Left renal pelvis (tissue), 4 donors: ENCODE data around the gene CRTC1. TPM values are rescaled to one million over a fixed set of nuclear protein-coding genes. Genes with fewer than 3 reads are reported as not detected.

Experiments
- DNase-seq, 4 donors: peaks; one replicate each; pipeline ENCODE4 v3.0.0-alpha.2; 2013; ENCODE audit warnings: low read depth in 4 of 4, low spot score in 3 of 4
- polyA plus RNA-seq, 4 donors: library from polyadenylated mRNA; unstranded; fragments of 120-200 nt; gene quantifications; one replicate each; pipeline ENCODE4 v1.2.1, GENCODE V29; 2013; ENCODE audit not compliant: insufficient read length in 4 of 4

The CRTC1 gene
- polyA plus RNA-seq, 4 donors = 15.8 to 29.6 (median 17.5) TPM

- no peak for DNase-seq
Measured at GRCh38 chr19:18828786-18829185, 145.3 kb downstream of the CRTC1 start.

- DNase-seq = no peak
Measured at GRCh38 chr19:18830488-18830887, 147.0 kb downstream of the CRTC1 start.

GRCh38 chr19:18831524-18832305 is 148.2 kb downstream of the CRTC1 start, which contains the start of gene UPF1:
UPF1 (plus strand) TSS chr19:18831959; CDS start chr19:18832210, 251 bp downstream.
- DNase-seq = peak; percentile 86 to 90 (median 90)

Other genes with a start within 250 kb of the CRTC1 start
- gene ISYNA1, start 245.5 kb upstream of the CRTC1 start, polyA plus RNA-seq = 100 to 1,000 TPM in 2 of 4 donors, 10 to 100 TPM in 2; 98.7 to 147 (median 103) TPM
- 10 to 100 TPM in 1 of 4 donors, 1 to 10 TPM in 3; 7.8 to 12.0 (median 9.0) TPM for gene ELL, start 161.6 kb upstream of the CRTC1 start, polyA plus RNA-seq
- gene FKBP8, start 140.1 kb upstream of the CRTC1 start, polyA plus RNA-seq = 100 to 1,000 TPM; 131 to 201 (median 173) TPM
- gene KXD1, start 125.8 kb upstream of the CRTC1 start, polyA plus RNA-seq = 10 to 100 TPM; 56.2 to 70.8 (median 62.6) TPM
- gene UBA52, start 111.8 kb upstream of the CRTC1 start, polyA plus RNA-seq = 100 to 1,000 TPM; 751 to 855 (median 786) TPM
- 10 to 100 TPM; 17.4 to 50.8 (median 21.9) TPM for gene REX1BD, start 94.9 kb upstream of the CRTC1 start, polyA plus RNA-seq
- 1 to 10 TPM; 3.0 to 7.5 (median 4.1) TPM for gene CRLF1, start 76.9 kb upstream of the CRTC1 start, polyA plus RNA-seq
- 10 to 100 TPM in 1 of 4 donors, 1 to 10 TPM in 3; 3.1 to 22.5 (median 3.8) TPM for gene TMEM59L, start 70.8 kb upstream of the CRTC1 start, polyA plus RNA-seq
- gene KLHL26, start 46.7 kb upstream of the CRTC1 start, polyA plus RNA-seq = 10 to 100 TPM in 1 of 4 donors, 1 to 10 TPM in 3; 5.1 to 10.3 (median 6.4) TPM
- gene COMP, start 107.6 kb downstream of the CRTC1 start, polyA plus RNA-seq = under 1 TPM; 0.20 to 0.45 (median 0.29) TPM
- 10 to 100 TPM; 33.0 to 62.5 (median 51.6) TPM for gene UPF1, start 148.3 kb downstream of the CRTC1 start, polyA plus RNA-seq
- 1 to 10 TPM; 6.3 to 8.3 (median 6.7) TPM for gene CERS1, start 212.5 kb downstream of the CRTC1 start, polyA plus RNA-seq
- 100 to 1,000 TPM in 2 of 4 donors, 10 to 100 TPM in 2; 86.5 to 125 (median 98.0) TPM for gene COPE, start 235.7 kb downstream of the CRTC1 start, polyA plus RNA-seq
- 10 to 100 TPM; 33.4 to 51.5 (median 41.4) TPM for gene DDX49, start 236.0 kb downstream of the CRTC1 start, polyA plus RNA-seq